Measurements from ENCODE around the gene PACS1. TPM values are rescaled to one million over a fixed set of nuclear protein-coding genes. Genes with fewer than 3 reads are reported as not detected.

The PACS1 gene
- polyA plus RNA-seq, 1 experiment: 27.1 TPM

DNA sequence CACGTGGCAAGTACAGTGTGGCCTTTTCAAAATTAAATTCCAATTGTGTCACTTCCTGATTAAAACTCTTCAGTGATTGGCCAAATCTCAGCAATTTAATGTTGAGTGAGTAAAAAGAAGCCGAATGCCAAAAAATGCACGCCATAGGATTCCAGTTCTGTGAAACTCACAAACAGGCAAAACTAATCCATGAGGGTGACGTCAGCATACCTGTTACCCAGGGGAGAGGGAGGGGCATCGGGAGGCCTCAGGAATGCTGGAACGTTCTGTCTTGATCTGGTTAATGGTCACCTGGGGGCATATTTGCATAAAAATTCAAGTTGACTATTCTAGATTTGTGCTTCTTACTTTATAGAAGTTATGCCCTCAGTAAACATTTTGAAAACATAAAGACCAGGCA, 158.4 kb downstream of the PACS1 start:
- no peaks in the 10 kb centered on the region for H3K9me3 ChIP-seq (ENCODE audit: control insufficient read depth, insufficient read depth, low read length)
- TF ChIP-seq, protein P1, sequence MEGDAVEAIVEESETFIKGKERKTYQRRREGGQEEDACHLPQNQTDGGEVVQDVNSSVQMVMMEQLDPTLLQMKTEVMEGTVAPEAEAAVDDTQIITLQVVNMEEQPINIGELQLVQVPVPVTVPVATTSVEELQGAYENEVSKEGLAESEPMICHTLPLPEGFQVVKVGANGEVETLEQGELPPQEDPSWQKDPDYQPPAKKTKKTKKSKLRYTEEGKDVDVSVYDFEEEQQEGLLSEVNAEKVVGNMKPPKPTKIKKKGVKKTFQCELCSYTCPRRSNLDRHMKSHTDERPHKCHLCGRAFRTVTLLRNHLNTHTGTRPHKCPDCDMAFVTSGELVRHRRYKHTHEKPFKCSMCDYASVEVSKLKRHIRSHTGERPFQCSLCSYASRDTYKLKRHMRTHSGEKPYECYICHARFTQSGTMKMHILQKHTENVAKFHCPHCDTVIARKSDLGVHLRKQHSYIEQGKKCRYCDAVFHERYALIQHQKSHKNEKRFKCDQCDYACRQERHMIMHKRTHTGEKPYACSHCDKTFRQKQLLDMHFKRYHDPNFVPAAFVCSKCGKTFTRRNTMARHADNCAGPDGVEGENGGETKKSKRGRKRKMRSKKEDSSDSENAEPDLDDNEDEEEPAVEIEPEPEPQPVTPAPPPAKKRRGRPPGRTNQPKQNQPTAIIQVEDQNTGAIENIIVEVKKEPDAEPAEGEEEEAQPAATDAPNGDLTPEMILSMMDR (IDR thresholded peaks at IDR 0.05; ENCODE audit: low read depth, low read length): no peak
- ChIA-PET CTCF (no interaction called here), POLR2A (no interaction called here)
- H3K27ac ChIP-seq (ENCODE audit: low read depth, low read length): no peak overlapping the region
- no peak overlapping the region for H3K4me3 ChIP-seq (ENCODE audit: low read depth, low read length)
- DNase-seq (ENCODE audit: low read depth, low spot score): no peak
- H3K27me3 ChIP-seq (ENCODE audit: control insufficient read depth, insufficient read depth, low read length): no peaks in the 10 kb centered on the region

GRCh38 chr11:66230156-66230555, 160.1 kb downstream of the PACS1 start:
- no peaks in the 10 kb centered on the region for H3K9me3 ChIP-seq (ENCODE audit: control insufficient read depth, insufficient read depth, low read length)
- ChIA-PET POLR2A (no interaction called here), CTCF (no interaction called here)
- DNase-seq (ENCODE audit: low read depth, low spot score): no peak
- no peak overlapping the region for H3K27ac ChIP-seq (ENCODE audit: low read depth, low read length)
- H3K4me3 ChIP-seq (ENCODE audit: low read depth, low read length): no peak overlapping the region
- H3K27me3 ChIP-seq (ENCODE audit: control insufficient read depth, insufficient read depth, low read length): no peaks in the 10 kb centered on the region
- TF ChIP-seq, protein P1 (IDR thresholded peaks at IDR 0.05; ENCODE audit: low read depth, low read length): no peak

- Histone ChIP-seq H3K4me3 (ENCODE audit: low read depth, low read length) (no peak overlapping the region), H3K27ac (ENCODE audit: low read depth, low read length) (no peak overlapping the region), H3K9me3 (ENCODE audit: control insufficient read depth, insufficient read depth, low read length) (no peaks in the 10 kb centered on the region), H3K27me3 (ENCODE audit: control insufficient read depth, insufficient read depth, low read length) (no peaks in the 10 kb centered on the region)
- TF ChIP-seq, protein P1 (IDR thresholded peaks at IDR 0.05; ENCODE audit: low read depth, low read length): no peak
- POLR2A ChIA-PET: no interaction called here
- DNase-seq (ENCODE audit: low read depth, low spot score): no peak
- CTCF ChIA-PET: no interaction called here
These were observed 160.9 kb downstream of the PACS1 start for GRCh38 chr11:66230978-66231377.

GRCh38 chr11:66231561-66231960, 161.5 kb downstream of the PACS1 start:
- DNase-seq (ENCODE audit: low read depth, low spot score): no peak

DNA sequence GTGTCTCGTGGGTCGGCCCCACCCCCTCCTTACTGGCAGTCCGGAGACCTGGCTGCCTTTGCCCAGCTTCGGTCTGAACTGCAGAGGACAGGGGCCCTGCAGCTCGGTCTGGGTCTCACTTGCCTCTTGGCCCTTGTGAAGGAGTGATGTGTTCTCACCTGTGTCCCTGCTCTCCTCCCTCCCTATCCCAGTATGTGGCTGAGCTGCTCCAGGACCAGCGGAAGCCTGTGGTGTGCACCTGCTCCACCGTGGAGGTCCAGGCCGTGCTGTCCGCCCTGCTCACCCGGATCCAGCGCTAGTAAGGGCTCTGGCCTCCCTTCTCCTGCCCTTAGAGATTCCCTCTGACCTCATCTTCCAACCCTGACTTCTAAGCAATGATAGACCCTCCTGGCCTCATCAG, 162.7 kb downstream of the PACS1 start:
- Histone ChIP-seq H3K9me3 (ENCODE audit: control insufficient read depth, insufficient read depth, low read length) (no peaks in the 10 kb centered on the region), H3K4me3 (ENCODE audit: low read depth, low read length) (no peak overlapping the region), H3K27ac (ENCODE audit: low read depth, low read length) (no peak overlapping the region), H3K27me3 (ENCODE audit: control insufficient read depth, insufficient read depth, low read length) (no peaks in the 10 kb centered on the region)
- ChIA-PET CTCF (no interaction called here), POLR2A (no interaction called here)
- TF ChIP-seq, protein P1 (IDR thresholded peaks at IDR 0.05; ENCODE audit: low read depth, low read length): no peak
- DNase-seq (ENCODE audit: low read depth, low spot score): no peak

More at GRCh38 chr11:66231561-66231960, 161.5 kb downstream of the PACS1 start:
- CTCF ChIA-PET: interaction anchor here (0.8 kb wide), 1 partner anchor 9 kb away, joined by 3 read pairs; no protein-coding TSS in a partner anchor
- POLR2A ChIA-PET: no interaction called here
- TF ChIP-seq, protein P1 (IDR thresholded peaks at IDR 0.05; ENCODE audit: low read depth, low read length): no peak
- Histone ChIP-seq H3K27me3 (ENCODE audit: control insufficient read depth, insufficient read depth, low read length) (no peaks in the 10 kb centered on the region), H3K9me3 (ENCODE audit: control insufficient read depth, insufficient read depth, low read length) (no peaks in the 10 kb centered on the region), H3K4me3 (ENCODE audit: low read depth, low read length) (no peak overlapping the region), H3K27ac (ENCODE audit: low read depth, low read length) (no peak overlapping the region)

Data from AG04450 (cell line).